Measurements from ENCODE around the gene LASP1.
"Not testable (repeated sequence)": the region's sequence is repeated elsewhere in the genome, so short reads cannot be mapped to it uniquely, and the experiment has no call there.

LASP1 gene

DNA sequence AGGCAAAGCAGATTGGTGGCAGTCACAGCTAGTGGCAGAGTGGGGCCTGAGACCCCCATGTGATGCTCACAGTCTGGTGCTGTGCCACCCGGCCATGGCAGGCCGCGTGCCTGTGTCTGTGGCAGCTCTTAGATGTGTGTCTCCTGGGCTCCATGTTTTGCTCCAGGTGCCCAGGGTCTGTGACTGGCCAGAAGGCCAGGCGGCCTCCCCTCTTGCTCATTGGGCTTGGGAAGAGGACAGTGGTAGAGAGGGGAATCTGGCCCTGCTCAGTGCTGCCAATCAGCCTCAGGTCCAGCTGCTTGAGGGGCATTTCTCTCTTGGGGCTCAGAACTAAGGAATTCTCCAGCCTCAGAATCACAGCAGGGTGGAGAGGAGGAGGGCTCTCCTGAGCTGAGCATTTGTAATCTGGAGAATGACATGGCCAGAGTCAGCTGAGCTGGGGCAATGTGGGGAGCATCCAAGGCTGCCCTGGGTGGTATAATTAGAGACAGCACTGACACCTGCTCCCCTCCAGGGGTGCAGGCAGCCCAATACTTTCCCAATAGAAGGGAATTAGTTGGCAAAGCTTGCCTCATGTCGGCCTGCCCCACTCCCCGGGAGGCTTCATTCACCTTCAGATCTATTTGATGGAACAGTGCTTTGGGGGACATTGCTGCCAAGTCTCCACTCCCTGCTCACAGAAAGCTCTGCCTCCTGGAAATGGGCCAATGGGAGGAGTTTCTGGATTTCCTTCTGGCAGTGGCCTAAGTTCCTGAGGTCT is 52.9 kb downstream of the LASP1 start:
- no peak overlapping the region for H3K27ac ChIP-seq
- no peak for DNase-seq (ENCODE audit: low read depth, low spot score)

DNA sequence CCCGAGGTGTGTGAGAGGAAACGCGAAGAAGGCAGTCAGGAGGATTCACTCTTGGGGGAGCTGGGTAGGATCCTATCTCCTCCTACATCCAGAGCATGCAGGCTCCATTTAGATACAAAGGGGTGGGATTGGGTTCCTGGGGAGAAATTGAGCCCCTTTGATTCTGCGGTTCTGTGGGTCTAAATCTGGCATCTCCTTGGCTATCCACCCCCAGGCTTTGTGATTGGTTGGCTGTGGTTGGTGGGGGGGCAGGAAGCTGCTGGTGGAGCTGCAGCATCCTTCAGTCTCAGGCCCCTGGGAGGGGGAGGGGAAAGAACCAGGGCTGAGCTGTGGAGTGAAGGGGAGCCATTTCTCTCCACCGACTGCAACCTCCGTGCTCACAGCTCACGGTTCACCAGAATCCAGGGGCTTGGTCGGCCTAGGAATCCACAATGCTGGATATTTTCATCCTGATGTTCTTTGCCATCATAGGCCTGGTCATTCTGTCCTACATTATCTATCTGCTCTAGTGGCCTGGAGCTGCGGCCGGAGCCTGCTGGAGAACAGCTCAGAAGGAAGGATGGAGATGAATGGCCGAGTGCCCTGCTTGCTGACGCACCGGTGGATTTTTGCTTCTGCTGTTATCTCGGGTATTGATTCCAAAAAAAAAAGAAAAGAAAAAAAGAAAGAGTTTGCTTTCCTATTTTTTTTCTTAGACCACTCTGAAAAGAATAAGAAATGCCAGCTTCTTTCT is 55.6 kb downstream of the LASP1 start, which contains the start of gene LASP1NB:
Gene LASP1NB, plus strand, starts transcription at position 352 of the 733 bp plus-strand sequence.
- no peak for DNase-seq (ENCODE audit: low read depth, low spot score)
- H3K27ac ChIP-seq: no peak within 1 kb of the TSS

DNA sequence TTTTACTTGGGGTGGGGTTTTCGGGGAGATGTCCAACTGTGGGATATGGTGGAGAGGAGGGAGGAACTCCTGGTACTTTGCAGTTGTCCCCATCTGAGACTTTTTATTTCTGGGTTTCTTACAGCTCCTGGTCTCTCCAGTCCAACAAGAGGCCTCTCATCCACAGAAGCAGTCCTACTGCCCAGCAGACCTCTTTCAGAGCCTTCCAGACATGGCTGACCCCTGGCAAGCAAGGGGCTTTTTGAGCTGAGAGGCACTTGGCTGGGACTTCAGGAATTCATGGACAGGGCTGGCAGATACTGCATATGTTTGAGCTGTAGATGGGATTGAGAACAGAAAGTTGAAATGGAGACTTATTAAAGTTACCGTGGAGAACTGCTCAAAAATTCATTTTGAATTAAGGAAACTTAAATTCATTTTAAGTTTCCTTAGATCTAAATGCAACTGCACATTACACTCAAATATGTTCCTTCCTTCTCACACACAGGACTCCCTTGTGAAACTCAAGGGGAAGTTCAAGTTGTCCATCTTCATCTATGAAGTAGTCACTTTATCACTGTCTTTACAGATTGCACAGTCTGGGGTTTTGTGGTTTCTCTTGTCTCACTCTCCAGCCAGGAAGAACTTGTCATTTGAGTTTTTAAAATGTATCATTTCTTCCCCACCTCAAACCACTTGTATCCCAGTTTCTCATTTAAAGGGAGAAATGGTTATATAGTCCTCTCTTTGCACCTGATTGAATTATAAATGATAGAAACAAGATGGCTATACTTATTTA is 56.6 kb downstream of the LASP1 start:
- H3K27ac ChIP-seq: no peak overlapping the region
- DNase-seq (ENCODE audit: low read depth, low spot score): no peak

DNA sequence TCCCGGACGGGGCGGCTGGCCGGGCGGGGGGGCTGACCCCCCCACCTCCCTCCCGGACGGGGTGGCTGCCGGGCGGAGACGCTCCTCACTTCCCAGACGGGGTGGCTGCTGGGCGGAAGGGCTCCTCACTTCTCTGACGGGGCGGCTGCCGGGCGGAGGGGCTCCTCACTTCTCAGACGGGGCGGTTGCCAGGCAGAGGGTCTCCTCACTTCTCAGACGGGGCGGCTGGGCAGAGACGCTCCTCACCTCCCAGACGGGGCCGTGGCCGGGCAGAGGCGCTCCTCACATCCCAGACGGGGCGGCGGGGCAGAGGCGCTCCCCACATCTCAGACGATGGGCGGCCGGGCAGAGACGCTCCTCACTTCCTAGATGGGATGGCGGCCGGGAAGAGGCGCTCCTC is 60.9 kb downstream of the LASP1 start:
- DNase-seq (ENCODE audit: low read depth, low spot score); H3K27ac ChIP-seq: not testable (repeated sequence)

DNA sequence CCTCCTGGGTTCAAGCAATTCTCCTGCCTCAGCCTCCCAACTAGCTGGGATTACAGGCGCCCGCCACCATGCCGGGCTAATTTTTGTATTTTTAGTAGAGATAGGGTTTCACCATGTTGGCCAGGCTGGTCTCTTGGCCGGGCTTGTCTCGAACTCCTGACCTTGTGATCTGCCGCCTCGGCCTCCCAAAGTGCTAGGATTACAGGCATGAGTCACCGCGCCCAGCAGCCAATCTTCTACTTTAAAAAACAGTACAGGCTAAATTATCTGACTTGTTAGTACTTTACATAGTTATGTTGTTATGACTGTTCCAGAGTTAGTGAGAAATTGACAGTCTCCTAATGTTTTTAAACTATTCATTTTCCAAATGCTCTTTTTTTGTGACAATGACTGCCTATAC is 64.1 kb downstream of the LASP1 start:
- H3K27ac ChIP-seq; DNase-seq (ENCODE audit: low read depth, low spot score): not testable (repeated sequence)

DNA sequence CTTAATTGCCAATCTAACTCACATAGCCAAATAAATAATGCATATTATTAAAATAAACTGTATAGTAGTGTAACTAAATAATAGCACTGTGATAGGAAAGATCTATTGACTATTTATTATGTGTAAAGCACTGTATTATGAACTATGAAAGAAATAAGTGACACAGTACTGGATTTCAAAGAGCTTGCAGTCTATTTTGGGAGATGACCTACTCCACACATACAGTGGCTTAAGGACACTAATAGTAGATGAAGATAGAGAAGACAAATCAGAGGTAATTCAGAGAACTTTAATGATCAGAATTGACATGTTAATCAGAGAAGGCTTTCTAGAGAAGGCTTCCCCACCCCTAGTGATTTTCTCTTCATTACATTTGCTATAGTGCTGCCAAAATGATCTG is 70.1 kb downstream of the LASP1 start:
- H3K27ac ChIP-seq: no peak overlapping the region
- DNase-seq (ENCODE audit: low read depth, low spot score): no peak

DNA sequence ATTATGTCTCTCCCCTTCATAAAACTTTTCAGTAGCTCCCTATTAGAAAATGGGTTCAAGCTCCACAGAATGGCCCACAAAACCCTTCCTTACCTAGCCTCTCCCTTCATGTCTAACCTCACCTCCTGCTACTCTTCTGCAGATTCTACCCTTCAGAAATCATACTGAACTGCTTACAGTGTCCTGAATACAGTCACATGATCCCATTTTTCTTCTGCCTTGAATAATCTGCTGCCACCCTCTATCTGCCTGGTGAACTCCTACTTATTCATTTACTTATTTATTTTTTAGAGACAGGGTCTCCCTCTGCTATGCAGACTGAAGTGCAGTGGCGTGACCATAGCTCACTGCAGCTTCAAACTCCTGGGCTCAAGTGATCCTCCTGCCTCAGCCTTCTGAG is 70.5 kb downstream of the LASP1 start:
- no peak overlapping the region for H3K27ac ChIP-seq
- no peak for DNase-seq (ENCODE audit: low read depth, low spot score)

DNA sequence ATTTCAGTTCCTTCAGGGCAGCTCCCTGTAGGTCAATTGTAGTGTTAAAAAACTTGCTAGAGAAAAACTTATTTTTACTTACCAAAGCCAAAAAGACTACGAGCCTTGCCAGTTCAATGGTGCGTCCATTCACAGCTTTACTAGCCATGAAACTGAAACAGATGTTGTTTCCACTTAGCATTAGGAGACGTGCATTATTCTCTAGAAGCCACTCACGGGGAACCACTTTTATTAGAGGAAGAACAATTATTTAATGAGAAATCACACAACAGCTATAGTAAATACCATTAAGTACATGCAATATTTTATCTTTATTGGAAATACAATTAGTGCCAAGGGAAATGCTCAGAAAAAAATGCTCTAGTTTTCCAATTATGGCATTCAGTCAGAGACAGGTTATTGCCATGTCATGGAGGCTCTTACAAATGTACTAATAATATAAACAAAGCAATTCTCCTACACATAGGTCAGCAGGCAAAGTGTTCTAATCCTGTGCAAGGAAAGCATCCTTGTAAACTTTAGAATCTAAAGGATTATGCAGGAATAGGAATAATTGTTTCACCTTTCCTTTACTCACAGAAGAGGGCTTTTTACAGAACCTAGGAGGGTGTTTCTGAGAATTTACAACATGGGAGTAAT is 73.0 kb downstream of the LASP1 start:
- H3K27ac ChIP-seq: no peak overlapping the region
- DNase-seq (ENCODE audit: low read depth, low spot score): no peak

DNA sequence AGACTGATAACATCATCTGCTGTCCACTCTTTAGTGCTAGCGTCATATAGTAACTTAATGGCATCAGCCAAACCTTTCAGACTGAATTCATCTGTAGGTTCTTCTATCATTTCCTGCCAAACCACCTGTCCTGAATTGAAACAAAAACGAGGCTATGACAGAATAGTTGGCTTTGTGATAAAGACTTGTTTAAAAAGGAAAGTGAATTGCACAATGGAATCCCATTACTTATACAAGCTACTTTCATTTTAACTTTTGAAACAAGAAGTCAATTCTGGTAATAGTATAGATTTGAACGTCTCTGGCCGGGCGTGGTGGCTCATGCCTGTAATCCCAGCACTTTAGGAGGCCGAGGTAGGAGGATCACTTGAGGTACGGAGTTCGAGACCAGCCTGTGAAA is 73.7 kb downstream of the LASP1 start:
- H3K27ac ChIP-seq: no peak overlapping the region
- no peak for DNase-seq (ENCODE audit: low read depth, low spot score)

DNA sequence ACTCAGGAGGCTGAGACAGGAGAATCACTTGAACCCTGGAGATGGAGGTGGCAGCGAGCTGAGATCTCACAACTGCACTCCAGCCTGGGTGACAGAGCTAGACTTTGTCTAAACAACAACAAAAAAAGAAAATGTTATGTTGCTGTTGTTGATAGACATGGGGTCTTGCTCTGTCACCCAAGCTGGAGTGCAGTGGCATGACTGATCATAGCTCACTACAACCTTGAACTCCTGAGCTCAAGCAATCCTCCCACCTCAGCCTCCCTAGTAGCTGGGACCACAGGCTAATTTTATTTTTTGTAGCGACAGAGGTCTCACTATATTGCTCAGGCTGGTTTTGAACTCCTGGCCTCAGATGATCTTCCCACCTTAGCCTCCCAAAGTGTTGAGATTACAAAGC is 77.3 kb downstream of the LASP1 start:
- H3K27ac ChIP-seq: no peak overlapping the region
- DNase-seq (ENCODE audit: low read depth, low spot score): no peak

DNA sequence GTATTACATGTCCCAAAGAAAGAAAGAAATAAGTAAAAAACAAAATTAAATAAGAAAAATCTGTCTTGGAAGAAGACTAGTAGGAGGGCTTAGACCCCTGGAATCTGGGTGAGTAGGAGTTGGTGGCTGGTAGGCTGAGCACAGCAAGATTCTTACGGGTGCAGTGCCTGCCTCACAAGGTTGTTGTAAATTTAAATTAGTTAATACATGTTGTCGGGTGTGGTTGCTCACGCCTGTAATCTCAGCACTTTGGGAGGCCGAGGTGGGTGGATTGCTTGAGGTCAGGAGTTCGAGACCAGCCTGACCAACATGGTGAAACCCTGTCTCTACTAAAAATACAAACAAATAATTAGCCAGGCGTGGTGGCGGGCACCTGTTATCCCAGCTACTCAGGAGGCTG is 83.9 kb downstream of the LASP1 start:
- DNase-seq (ENCODE audit: low read depth, low spot score); H3K27ac ChIP-seq: not testable (repeated sequence)

DNA sequence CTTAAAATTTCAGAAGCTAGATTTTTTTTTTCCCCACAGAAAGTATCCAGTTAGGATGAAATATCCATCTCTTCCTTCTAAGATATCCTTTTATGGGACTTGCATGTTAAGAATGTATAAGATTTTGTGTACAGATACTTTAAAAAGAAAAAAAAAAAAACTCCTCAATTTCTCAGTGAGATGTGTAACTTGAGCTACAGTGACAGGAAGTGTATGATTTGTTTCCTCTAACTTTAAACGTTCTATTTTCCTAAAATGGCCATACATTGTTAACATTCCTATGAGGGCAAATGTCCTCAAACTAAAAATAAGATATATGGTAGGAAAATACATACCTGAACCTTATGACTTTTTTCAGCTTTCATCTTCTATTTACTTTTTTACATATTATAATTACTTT is 88.5 kb downstream of the LASP1 start:
- no peak overlapping the region for H3K27ac ChIP-seq
- DNase-seq (ENCODE audit: low read depth, low spot score): no peak

DNA sequence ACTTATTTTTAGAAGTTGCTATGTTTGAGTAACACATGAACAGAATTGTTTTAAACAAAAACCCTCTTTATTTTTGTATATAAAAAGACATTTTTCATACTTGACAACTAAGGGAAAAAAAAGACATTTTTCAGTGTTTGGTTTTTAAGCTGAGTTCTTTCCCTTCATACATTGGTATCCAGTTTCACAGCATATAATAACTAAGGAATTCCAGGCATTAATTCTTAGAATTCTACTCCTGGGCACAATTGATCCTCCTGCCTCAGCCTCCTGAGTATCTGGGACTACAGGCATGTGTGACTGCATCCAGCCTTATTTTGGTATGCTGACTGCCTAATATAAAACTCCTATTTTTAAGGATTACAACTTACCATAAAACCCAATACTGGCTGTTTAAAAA is 88.9 kb downstream of the LASP1 start:
- DNase-seq (ENCODE audit: low read depth, low spot score): no peak
- H3K27ac ChIP-seq: no peak overlapping the region

DNA sequence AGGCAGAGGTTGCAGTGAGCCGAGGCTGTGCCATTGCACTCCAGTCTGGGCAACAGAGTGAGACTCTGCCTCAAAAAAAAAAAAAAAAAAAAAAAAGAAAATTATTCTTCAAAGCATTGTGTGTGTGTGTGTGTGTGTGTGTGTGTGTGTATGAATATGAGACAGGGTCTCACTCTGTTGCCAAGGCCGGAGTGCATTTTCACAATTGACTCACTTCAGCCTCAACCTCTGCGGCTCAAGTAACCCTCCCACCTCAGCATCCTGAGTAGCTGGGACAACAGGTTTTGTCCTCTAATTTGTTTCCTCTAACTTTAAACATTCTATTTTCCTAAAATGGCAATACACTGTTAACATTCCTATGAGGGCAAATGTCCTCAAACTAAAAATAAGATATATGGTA is 89.7 kb downstream of the LASP1 start:
- H3K27ac ChIP-seq: no peak overlapping the region
- no peak for DNase-seq (ENCODE audit: low read depth, low spot score)

DNA sequence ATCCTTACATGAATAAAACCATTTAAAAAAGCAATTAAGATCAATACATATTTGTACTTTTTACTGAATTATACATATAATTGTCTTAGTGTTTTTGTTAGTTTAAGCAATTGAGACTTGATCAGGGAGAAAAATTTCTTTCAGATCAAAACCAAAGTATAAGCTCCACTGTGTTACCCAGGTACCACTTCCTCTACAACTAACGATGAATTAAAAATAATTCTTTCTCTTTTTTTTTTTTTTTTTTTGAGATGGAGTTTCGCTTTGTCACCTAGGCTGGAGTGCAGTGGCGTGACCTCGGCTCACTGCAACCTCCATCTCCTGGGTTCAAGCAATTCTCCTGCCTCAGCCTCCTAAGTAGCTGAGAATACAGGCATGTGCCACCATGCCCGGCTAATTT is 90.5 kb downstream of the LASP1 start:
- no peak for DNase-seq (ENCODE audit: low read depth, low spot score)
- no peak overlapping the region for H3K27ac ChIP-seq

DNA sequence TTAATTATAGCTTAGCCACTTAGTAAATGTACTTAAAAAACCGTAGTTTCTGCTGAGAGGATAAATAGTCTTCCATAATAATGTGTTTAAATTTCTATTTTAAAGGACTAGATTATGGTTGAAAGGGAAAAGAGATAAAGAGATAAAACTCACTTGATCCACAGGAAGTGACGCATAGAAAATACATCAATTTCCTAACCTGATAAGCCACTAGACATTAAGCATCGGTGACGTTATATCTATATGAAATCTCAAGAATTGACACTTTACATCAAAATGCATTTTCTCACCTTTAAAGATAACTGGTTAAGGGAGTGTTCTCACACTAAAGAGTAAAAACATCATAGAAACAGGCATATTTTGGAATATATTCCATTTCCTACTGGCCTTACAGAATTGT is 91.6 kb downstream of the LASP1 start:
- DNase-seq (ENCODE audit: low read depth, low spot score): no peak
- no peak overlapping the region for H3K27ac ChIP-seq

DNA sequence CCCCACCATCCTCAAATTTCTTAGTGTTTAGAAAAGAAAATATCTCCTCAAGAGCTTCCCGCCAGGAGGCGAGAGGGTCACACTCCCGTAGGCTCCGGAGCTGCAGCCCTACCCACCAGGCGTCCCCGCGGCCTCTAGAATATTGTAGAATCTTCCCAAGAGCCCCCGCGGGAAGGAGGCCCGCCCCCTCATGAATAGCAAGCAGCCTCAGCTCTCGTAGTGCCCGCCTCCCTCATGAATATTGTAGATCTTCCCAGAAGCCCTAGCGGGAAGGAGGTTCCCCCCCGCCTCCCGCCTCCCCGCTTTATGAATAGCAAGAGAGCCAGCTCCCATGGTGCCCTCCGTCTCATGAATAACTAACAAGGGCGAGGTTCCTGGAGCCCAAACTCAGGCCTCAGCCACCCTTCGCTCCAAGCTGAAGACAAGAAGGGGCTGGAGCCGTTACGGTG is 97.5 kb downstream of the LASP1 start, which contains the start of gene FBXO47:
Gene FBXO47, minus strand, starts transcription at position 114 of the 449 bp plus-strand sequence. CDS start 4,378 bp downstream, outside the sequence.
- peak; percentile 14 for DNase-seq (ENCODE audit: low read depth, low spot score)
- H3K27ac ChIP-seq: no peak within 1 kb of the TSS

DNA sequence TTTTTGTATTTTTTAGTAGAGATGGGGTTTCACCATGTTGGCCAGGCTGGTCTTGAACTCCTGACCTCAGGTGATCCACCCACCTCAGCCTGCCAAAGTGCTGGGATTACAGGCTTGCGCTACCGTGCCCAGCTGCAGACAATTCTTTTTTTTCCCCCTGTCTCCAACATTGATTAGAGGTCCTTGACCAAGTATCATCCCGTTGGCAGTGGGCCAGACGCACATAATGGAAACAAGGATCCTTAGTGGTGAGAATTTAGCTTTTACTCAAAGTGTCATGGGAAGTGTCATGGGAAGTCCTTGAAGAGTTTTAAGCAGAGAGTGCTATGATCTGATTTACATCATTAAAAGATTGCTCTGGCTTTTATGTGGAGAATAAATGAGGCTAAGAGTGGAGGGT is 99.4 kb downstream of the LASP1 start:
- DNase-seq (ENCODE audit: low read depth, low spot score): no peak
- H3K27ac ChIP-seq: no peak overlapping the region

DNA sequence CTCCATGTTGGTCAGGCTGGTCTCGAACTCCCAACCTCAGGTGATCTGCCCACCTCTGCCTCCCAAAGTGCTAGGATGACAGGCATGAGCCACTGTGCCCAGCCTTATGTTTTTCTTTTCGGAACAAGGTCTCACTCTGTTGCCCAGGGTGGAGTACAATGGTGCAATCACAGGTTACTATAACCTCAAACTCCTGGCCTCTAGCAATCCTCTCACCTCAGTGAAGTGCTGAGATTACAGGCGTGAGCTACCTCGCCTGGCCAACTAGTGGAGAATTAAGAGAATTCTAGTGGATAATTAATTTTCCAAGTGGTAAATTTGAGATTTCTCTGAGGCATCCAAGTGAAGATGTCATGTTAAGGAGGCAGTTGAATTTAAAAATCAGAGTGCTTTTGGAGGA is 100.3 kb downstream of the LASP1 start:
- no peak for DNase-seq (ENCODE audit: low read depth, low spot score)

DNA sequence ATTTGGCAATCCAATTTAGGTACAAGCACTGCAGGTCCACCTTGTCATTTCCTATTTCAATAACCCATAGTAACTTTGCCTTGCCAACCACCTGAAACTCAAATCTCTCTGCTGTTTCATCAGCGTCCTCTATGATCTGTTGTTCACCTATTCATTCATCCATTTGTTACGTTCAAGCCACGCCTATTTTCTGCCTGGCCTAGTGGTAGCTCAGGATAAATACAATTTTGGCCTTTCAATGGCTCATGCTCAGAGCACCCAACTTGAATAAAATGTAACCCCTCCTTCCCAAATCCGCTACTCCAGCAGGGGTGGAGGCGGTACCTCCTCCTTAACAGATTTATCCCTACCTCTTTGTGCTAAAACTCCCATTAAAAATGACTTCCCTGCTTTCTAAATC is 100.9 kb downstream of the LASP1 start:
- no peak for DNase-seq (ENCODE audit: low read depth, low spot score)
- H3K27ac ChIP-seq: no peak overlapping the region

More for the DNA sequence above, 100.3 kb downstream of the LASP1 start:
- H3K27ac ChIP-seq: peak overlapping the region; percentile 19

Measured in epithelial cell of prostate (primary cell).